ENCODE measurements around the gene PKN2.
A peak's percentile ranks its signal among the peaks of the same experiment; 100 is the strongest.
"Not testable (repeated sequence)": the region's sequence is repeated elsewhere in the genome, so short reads cannot be mapped to it uniquely, and the experiment has no call there.

The PKN2 gene

DNA sequence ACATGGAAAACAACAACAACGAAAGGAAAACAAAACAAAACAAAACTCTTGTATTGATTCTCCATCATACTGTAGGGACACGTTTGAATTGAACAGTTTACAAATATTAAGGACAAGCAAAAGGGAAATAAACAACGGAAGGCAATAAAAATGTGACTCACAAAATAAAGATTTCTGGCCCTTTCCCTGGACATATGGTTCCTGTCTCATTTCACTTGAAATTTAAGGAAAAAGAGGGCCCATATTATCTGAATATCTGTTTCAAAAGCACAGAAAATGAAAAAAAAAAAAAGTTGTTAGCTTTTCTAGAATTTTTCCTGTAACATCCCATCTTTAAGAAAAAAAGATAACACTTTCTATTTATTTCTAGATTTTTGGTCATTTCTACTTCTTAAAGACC is 3.6 kb upstream of the PKN2 start:
- no peak for DNase-seq

DNA sequence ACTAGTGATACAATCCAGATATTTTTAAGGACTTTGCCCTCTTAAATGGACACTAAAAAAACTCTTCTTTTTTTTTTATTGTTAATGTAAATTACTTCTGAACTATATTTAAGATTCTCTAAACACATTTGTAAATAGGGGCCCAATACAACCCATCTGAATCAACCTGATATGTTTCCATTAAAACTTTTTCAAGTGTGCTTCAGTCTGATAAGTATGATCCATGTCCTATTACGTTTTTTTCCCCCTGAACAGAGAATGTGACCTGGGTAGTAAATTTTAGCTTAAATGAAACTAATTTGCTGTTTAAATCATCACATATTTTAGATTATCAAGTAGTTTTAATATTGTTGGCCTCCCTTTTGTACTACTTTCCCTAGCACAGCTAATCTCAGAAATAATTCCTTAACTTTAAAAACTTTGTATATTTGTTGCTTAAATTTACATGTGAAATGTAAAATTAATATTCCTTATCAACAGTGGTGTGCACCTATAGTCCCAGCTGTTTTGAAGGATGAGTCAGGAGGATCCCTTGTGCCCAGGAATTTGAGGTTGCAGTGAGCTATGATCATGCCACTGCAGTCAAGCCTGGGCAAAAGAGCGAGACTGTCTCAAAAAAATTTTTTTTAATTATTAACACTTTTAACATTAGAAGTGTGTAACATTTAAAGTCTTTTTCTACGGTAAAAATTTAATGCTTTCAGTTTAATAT is 3.0 kb upstream of the PKN2 start:
- DNase-seq = no peak

DNA sequence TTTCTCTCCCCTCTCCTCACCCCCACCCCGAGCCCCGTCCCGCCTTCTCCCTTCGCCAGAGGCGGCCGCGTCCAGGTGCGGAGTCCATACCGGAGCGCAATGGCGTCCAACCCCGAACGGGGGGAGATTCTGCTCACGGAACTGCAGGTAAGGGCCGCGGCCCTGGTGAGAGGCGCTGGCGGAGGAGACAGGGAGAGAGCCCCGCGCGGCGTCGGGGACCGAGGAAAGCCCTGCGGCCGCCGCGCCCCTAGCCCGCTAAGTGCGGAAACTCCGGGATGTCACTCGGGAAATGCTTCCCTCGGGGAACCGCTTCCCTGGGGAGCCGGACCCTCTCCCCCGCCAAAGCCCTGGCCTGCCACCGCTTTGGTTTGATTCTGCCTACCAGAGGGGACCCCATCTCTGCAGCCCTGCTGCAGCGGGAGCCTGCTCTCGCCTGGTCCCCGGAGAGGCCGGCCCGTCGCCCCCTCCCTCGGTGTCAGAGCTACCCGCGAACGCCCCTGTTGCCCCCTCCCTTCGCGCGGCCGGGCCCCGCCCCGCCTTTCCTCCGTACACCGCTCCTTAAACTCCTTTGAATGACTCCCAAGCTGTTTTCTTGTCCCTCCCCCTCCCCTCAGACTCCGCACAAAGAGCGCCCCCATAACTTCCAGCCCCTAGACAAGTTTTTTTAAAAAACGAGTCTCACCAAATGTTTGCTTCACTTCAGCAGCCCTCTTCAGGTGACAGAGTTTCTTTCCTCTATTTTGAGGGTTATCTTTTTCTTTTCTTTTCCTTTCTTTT is 597 bp downstream of the PKN2 start:
- DNase-seq = peak; percentile 54 to 85

DNA sequence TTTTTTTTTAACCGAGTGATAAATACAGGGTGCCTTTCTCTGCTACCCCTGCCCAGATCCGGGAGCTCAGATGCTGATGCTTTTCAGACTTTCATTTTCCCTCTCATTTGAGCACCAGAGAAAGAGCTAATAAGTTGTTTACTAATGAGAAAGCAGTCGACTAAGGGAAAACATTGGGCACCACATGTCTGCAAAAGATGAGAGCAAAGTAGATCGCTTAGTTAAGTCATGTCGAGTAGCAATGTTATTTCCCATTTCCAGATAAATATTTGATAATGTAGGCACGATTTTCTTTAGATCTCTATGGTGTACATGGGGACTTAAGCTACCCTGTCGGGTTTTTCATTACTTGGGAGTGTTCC is 1.2 kb downstream of the PKN2 start:
- DNase-seq = peak in 1 of 2 experiments; percentile 53

DNA sequence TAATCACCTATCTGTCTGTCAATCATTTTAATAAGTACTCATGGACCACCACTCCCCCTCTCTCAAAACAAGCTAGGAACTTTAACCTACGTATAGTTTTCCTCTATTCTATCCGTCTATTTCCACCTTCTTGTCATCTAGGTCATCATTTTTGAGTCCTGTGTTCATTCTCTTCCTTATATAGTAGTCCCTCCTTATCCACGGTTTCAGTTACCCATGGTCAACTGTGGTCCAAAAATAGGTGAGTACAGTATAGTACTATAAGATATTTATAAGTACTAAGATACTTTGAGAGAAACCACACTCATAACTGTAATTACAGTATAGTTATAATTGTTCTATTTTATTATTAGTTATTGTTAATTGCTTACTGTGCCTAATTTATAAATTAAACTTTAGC is 7.5 kb downstream of the PKN2 start:
- DNase-seq = no peak

DNA sequence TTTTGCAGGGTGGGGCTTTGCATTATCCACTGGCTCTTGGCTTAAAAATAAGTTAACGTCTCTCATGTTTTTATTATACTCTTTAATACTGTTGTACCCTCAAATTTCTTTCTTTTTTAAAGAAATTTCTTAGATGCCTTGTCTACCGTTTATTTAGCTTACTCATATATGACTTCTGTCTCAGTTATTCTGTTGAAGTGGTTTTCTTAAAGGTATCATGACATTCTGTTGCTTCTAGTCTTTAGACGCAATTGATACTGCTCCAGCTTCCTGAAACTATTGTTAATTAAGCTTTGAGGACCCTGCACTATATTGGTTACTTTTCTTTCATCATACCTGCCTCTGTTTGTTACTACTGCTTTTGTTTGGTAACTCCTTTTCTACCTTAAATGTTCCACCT is 11.7 kb downstream of the PKN2 start:
- no peak for DNase-seq

DNA sequence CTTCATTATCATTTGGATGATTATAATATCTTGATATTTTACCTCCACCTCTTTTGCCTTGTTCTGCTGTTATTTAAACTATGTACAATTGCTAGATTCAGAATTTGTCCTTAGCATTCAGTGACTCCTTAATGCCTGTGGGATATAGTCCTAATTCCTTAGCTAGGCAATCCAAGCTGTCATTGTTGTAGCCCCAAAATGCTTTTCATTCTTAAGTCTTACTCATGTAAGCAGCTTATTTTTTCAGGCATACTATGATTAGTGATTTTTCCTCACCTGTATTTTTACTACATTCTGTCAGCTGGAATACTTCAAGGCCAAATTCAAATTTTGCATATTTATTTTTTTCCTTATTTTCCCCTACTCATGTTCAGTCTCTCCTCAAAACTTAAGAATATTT is 13.4 kb downstream of the PKN2 start:
- no peak for DNase-seq

DNA sequence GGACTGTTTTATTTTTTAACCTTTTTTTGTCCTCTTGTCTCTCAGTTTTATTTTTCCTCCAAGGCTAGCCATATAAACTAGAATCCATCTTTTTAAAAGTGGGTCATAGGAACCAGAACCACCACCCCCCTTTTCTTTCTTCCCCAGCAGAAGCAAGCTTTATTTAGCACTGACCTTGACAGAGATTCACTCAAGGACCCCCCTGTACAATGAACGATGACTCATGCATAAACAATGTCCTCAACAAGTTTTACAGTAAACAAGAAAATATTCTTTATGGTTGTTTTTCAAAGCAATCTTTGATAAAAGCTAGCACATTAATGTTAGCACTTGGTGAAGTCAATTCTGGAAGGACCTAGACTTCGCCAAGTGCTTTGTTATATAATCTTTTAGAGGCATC is 14.1 kb downstream of the PKN2 start:
- DNase-seq = no peak

DNA sequence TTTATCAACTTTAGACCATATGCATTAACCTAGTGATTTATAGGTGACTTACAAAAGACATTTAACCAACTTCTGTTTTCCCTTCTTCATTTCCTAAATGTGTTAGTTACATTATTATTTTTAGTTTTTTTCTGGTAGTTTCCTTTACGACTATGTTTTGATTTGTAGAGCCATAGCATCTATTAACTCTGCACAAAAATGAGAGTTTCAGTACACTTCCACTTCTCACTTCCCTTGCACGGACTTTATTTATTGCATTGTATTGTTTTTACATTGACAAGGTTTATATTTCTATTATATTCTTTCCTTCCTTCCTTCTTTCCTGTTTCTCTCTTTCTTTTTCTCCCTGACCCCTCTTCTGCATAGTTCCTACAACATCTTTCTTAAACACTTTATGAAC is 14.7 kb downstream of the PKN2 start:
- DNase-seq = no peak

DNA sequence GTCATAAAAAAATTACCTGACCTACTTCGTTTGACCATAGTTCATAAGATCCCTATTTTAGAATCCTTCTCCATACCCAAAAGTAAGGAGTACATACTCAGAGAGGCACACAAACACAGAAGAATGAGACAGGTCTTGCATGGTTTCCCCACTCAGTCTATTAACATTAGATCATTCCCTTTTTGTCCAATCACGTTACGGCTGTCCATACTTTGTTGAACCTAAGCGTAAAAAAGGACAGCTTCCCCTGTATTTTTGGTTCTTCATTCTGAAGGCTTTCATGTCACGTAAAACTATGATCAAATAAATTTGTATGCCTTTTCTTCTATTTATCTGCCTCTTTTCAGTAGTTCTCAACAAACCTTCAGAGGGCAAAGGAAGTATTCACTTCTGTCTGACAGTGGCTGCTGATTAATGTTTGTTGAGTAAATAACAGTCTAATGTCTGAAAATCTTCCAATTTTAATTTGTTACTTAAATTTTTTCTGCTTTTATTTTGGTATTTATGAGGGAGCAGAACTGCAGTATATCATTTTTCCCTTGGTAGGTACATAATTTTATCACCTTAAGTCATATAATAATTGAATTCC is 16.4 kb downstream of the PKN2 start:
- no peak for DNase-seq

DNA sequence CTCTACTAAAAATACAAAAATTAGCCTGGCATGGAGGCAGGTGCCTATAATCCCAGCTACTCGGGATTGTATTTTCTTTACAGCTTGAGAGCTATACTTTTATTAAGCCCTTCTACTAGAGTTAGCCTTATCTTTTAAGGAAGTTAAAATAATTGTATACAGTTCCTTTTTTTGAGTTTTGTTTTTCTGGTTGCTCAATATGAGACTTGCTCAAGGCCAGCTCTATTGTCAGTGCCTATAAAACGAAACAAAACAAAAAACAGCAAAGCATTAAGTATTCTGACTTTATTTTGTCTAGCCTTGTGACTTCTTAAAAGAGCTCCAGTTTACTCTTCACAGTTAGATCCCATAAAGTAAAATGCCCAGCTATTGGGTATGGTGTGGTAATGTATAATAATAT is 17.2 kb downstream of the PKN2 start:
- DNase-seq = no peak

DNA sequence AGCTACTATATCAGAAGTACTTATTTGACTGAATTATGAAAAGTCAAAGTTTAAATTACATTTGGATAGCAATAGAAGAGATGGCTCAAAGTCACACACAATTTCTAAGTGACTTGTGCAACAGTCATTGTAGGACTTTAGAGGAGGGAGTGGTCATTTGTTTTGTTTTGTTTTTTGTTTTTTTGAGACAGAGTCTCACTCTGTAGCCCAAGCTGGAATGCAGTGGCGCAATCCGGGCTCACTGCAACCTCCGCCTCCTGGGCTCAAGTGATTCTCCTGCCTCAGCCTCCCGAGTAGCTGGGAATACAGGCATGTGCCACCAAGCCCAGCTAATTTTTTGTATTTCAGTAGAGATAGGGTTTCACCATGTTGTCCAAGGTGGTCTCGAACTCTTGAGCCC is 17.7 kb downstream of the PKN2 start:
- not testable (repeated sequence) for DNase-seq

DNA sequence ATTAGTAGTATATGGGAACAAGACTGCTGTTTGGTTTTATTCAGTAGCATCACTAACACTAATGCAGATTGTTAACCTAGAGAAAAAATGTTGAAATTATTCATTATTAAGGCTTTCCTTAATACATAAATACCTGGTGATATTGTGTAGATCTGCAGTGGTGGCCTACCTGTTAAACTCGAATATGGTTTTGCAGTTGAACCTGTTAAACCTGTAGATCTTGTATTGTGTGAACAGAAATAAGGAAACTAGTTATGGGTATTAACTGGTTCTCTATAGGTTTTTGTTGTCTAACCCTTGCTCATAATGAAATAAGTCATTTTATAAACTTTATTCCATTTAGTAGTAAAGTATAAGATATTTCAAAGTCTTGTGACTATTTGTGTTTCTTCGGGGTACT is 23.9 kb downstream of the PKN2 start:
- DNase-seq = peak in 1 of 2 experiments; percentile 4

DNA sequence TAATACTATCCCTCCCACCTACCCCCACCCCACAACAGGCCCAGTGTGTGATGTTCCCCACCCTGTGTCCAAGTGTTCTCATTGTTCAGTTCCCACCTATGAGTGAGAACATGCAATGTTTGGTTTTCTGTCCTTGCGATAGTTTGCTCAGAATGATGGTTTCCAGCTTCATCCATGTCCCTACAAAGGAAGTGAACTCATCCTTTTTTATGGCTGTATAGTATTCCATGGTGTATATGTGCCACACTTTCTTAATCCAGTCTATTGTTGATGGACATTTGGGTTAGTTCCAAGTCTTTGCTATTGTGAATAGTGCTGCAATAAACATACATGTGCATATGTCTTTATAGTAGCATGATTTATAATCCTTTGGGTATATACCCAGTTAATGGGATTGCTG is 28.8 kb downstream of the PKN2 start:
- not testable (repeated sequence) for DNase-seq

DNA sequence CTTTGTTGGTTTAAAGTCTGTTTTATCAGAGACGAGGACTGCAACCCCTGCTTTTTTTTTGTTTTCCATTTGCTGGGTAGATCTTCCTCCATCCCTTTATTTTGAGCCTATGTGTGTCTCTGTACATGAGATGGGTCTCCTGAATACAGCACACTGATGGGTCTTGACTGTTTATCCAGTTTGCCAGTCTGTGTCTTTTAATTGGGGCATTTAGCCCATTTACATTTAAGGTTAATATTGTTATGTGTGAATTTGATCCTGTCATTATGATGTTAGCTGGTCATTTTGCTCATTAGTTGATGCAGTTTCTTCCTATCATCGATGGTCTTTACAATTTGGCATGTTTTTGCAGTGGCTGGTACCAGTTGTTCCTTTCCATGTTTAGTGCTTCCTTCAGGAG is 32.5 kb downstream of the PKN2 start:
- not testable (repeated sequence) for DNase-seq

DNA sequence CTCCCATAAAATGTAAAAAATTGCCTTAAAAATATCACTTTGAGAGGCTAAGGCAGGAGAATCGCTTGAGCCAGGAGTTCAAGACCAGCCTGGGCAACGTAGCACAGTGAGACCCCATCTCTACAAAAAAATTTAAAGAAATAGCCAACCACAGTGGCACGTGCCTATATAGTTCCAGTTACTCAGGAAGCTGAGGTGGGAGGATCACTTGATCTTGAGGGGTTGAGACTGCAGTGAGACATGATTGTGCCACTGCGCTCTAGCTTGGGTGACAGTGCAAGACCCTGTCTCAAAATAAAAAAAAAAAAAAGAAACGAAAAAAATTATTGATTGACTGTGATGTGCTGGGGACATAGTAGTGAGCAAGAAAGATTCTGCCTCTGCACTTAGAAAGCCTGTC is 38.4 kb downstream of the PKN2 start:
- no peak for DNase-seq

DNA sequence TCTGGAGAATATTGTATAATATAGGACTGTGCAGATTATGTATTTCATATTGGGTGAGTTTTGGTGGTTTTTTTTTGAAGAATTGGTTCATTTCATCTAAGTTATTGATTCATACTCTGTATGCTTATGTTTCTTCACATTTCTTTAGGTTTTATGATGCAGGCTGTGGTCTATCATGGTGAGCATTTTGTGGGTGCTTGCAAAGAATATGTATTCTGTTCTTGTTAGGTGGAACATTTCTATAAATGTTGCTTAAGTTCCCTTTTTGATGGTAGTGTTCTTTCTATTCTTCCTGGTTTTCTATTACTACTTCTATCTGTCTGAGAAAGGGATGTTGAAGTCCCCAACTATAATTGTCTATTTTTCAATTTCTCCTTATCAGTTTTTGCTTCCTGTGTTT is 42.6 kb downstream of the PKN2 start:
- no peak for DNase-seq

DNA sequence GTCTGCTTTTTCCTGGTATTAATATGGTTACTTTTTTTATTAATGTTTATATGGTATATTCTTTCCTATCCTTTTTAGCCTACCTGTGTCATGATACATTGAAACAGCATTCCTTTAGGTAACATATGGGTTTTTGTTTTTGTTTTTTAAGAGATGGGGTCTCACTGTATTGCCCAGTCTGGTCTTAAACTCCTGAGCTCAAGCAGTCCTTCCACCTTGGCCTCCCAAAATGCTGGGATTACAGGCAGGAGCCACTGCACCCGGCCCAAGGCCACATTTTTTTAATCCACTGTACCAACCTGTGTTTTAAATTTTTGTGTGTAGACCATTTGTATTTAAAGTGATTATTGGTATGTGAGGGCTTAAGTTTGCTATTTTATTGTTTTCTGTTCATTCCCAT is 43.1 kb downstream of the PKN2 start:
- no peak for DNase-seq

DNA sequence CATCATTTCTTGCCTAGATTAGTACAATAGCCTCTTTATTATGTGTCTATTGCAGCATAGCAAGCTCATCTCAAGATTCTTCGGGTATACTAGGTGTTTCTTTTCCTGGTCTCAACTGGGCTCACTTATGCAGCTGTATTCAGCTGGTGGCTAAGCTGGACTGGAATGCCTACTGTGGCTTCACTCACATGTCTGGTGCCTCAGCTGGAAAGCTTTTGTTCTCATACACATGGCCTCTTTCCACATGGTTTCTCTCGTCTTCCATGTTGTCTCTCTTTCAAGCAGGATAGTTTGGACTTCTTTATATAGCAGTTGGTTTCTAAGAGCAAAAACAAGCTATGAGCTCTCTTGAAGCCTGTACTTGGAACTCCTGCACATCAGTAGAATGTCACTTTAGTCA is 45.2 kb downstream of the PKN2 start:
- no peak for DNase-seq

DNA sequence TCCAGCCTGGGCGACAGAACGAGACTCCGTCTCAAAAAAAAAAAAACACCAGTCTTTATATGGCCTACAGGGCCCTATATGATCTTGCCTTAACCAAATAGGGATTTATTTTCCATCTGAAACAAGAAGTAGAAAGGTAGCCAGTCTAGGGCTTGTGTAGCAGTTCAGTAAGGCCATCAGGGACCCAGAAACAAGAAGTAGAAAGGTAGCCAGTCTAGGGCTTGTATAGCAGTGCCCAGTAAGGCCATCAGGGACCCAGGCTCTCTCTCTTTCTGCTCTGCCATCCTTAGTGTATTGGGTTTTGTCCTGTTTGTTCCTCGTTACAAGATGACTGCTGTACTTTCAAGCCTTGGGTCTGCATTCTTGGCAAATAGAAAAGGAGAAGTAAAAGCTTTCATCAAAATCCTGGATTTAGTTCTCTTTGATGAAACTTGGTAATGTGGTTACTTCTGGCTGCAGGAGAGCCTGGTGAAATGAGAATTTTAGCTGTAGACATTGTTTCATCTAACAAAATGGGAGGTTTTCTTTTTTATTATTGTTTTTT is 46.1 kb downstream of the PKN2 start:
- no peak for DNase-seq

DNA sequence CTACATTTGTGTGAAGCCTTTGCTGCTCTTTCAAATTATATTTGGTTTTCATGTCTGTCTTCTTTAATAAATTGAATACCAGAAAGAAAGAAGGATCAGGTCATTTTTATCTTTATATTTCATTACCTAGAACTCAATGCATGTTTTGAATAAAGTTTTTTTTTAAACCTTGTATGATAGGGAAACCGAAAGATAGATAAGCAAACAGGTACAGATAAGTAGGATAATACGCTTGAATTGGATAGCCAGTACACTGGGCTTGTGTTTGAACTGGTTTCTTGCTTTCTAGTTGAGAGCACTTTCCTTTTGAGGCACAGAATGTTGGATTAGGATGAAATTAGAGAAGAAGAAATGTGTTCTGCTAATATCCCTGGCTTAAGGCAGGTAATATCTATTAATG is 46.9 kb downstream of the PKN2 start:
- no peak for DNase-seq

DNA sequence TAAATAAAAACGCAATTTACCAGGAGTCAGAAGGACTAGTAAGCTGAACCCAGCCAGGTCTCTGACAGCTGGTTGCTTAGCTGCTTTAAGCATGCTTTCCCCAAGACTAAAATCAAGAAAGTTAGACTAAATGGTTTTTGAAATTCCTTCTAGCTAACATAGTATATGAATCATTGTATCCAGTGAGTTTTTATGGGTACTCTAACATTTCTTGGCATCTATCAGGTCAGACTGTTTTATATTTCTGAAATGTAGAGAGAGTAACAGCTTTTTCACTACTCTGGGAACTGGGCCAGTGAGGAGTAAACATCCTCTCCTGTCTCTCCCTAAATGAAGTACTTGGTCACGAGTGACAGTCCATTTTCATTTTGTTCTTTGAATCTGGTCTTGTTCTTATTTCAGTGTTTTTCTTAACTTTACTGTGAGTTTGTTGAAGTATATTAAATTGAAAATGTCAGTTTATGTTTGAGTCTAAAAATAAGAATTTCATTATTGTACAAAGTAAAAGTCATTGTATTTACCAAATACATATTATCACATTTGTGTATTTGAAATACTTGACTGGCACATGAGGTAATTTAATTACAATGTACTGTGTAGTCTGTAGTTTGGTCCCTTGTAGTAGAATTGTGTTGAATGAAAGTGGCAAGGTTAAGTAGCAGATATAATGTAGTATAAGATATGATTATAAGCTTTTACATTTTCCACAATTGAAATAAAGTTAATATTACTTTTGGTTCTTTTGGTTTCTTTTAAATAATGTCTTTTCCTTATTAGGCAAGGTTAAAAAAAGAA is 47.6 kb downstream of the PKN2 start:
- no peak for DNase-seq

DNA sequence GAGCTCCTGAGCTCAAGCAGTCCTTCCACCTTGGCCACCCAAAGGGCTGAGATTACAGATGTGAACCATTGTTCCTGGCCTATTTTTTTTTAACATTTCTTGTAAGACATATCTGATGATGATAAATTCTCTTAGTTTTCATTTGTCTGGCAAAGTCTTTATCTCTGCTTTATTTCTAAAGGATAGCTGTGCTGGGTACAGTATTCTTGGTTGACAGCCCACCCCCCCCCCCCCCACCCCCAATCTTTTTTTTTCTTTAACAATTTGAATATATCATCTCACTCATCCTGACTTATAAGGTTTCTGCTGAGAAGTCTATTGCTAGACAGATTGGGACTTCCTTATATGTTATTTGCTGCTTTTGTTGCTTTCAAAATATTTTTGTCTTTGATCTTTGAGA is 51.3 kb downstream of the PKN2 start:
- no peak for DNase-seq

All from NCI-H526 (cell line).